HG02973 (cell line): ENCODE results near the gene INTS6L.
"Not testable (repeated sequence)": the region's sequence is repeated elsewhere in the genome, so short reads cannot be mapped to it uniquely, and the experiment has no call there.

ENCODE experiments used
- ATAC-seq: cut with Tn5 transposase; IDR thresholded peaks from one replicate; pipeline ENCODE4 v1.9.1; 2021; ENCODE audit warnings: moderate library complexity; ENCODE audit not compliant: unreplicated experiment

INTS6L gene

DNA sequence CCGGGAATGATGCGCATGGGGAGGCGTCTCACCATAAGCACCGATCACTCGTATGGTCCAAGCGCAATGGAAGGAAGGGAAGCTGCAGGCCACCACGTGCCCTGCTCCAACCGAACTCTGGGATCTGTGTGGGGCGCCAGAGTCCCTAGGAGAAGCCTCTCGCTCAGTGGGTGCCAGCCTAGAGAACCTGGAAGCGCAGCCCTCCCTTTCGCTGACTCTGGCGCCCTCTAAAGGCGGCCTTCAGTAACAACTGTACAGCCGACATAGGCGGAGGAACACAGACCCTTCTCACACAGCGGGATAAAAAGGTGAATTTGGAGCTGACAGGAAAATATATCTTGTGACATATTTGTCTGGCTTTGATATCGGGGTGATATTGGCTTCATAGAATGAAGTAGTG, 76.0 kb downstream of the INTS6L start:
- ATAC-seq: no peak

DNA sequence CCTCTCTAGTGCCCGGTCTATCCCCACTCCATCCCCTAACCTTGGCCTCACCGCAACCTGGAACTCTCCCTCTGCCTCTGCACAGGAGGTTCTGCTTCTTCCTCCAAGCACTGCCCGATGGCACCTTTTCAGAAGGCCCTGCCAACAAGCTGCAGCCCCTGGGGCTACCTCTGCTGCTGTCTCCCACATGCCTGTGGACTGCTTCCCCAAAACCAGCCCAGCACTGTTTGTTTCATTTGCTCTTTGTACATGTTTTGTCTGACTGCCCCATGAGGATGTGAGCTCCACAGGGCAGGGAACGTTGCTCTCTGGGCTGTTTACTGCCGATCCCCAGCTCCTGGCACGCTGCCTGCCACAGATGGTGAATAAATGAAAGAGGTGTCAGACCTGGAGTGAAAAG, 85.4 kb downstream of the INTS6L start:
- ATAC-seq: no peak

DNA sequence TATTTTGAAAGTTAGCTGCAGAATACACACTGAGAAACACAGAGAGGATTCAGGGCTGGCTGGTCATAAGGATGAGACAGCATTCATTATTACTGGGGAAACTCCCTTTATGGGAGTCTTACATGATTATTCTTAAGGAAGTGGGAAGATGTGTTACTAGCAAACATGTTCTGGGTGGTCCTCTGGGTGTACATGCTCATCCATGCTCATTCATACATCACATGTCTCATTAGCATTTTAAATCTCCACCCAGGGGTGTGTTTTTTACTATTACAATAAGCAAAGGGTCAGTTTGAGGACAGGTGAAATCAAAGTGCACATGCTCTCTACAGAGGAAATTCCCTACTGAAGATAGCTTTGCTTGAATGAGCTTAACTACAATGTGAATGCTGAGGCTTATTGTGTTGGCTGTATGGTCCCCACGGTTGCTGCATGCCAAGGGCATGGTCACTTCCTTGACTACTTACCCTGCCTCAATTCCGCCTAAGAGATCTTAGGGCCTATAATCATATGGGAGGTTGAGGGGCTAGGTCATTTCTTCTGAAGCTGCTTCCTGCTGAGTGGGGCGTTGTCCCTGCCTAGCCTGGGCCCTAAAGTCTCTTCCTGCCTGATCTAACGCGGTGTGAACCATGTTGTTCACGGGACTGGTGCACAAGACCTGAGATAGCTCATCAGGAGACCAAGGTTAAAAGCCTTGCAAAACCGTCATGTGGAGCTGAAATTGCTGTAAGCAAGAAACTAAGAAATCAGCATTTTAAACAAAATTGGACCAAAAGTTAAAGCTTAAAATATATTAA, 104.1 kb downstream of the INTS6L start:
- ATAC-seq: not testable (repeated sequence)

DNA sequence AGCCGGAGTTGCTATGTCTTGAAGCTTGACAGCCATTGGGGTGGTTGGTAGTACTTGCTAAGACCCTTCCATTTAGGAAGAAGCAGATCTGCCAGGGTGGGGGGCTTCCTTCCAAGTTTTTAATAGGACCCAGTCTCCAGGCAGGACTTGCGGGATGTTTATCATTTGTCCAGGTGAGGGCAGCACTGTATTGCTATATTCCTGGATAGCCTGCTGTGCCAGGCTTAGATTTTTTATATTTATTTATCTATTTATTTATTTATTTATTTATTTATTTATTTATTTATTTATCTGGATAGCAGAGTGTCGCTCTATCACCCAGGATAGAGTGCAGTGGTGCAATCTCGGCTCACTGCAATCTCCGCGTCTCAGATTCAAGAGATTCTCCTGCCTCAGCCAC, 105.5 kb downstream of the INTS6L start:
- no peak for ATAC-seq

DNA sequence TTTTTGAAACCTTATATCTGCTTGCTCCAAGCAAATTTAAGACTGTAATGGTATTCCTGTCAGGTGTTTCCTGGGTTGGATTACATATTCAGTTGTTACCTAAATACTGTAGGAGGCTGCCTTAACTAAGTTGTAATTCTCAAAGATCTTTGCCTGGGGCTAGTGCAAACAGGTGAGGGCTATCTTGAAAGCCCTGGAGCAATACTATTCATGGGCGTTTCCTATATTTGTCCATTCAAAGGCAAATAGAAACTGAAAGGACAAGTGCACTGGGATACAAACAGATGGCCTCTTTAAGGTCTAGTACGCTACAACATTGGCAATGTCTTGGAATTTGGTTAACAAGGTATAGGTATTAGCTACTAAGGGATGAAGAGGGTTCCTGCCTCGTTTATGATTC, 108.9 kb downstream of the INTS6L start:
- ATAC-seq: no peak
